K562 (cell line): ENCODE results near the gene HAPSTR1. TPM values are rescaled to one million over a fixed set of nuclear protein-coding genes. Genes with fewer than 3 reads are reported as not detected.
A peak's percentile ranks its signal among the peaks of the same experiment; 100 is the strongest.

Experiments
- BRCA1 ChIP-seq, 2 experiments: fragments of 450-650 bp in 1 of 2; sonication (generic) in 1 of 2; formaldehyde crosslinking in 1 of 2; IDR thresholded peaks; 2 replicates each; pipeline versions ENCODE4 v1.5.0 to v1.6.1; 2017 to 2020; ENCODE audit warnings: mild to moderate bottlenecking in 1 of 2, missing genetic modification reagents in 1 of 2
- CBFB ChIP-seq: sonication (generic); formaldehyde crosslinking; IDR thresholded peaks from 2 replicates; pipeline ENCODE4 v1.4.0; 2020; ENCODE audit warnings: mild to moderate bottlenecking, missing genetic modification reagents
- E2F4 ChIP-seq: sonication (generic); formaldehyde crosslinking; IDR thresholded peaks from 2 replicates; pipeline ENCODE4 v1.8.0; 2022; ENCODE audit warnings: mild to moderate bottlenecking, low read depth, missing genetic modification reagents
- FOS ChIP-seq: IDR thresholded peaks from 3 replicates; pipeline ENCODE4 v1.6.1; 2011; ENCODE audit not compliant: insufficient read length; ENCODE audit errors: extremely low read depth
- FOSL1 ChIP-seq: fragments of 200-800 bp; sonication (Bioruptor generic); conservative IDR thresholded peaks from 2 replicates; pipeline ENCODE4 v1.6.1; 2016; ENCODE audit warnings: missing genetic modification characterization, missing compliant biosample characterization
- FOXA3 ChIP-seq, 2 experiments: fragments of 450-650 bp in 1 of 2; sonication (generic) in 1 of 2; formaldehyde crosslinking; IDR thresholded peaks in 1 of 2; conservative IDR thresholded peaks in 1 of 2; 2 replicates each; pipeline versions ENCODE4 v1.4.0 to v1.8.0; 2020 to 2022; ENCODE audit warnings: mild to moderate bottlenecking in 2 of 2, missing genetic modification reagents in 1 of 2
- GMEB1 ChIP-seq: fragments of 250-450 bp; sonication (Bioruptor Pico); IDR thresholded peaks from 2 replicates; pipeline ENCODE4 v1.4.0; 2020; ENCODE audit warnings: mild to moderate bottlenecking
- NFE2 ChIP-seq: IDR thresholded peaks from 2 replicates; pipeline ENCODE4 v1.6.1; 2014; ENCODE audit warnings: antibody characterized with exemption, low read depth
- OTX1 ChIP-seq: fragments of 450-650 bp; formaldehyde crosslinking; IDR thresholded peaks from 2 replicates; pipeline ENCODE4 v1.4.0; 2022; ENCODE audit warnings: mild to moderate bottlenecking
- PTTG1 ChIP-seq: fragments of 450-650 bp; IDR thresholded peaks from 2 replicates; pipeline ENCODE4 v1.6.1; 2016; ENCODE audit warnings: low read depth, mild to moderate bottlenecking, missing genetic modification characterization, missing compliant biosample characterization
- ZBTB2 ChIP-seq: fragments of 450-650 bp; IDR thresholded peaks from 2 replicates; pipeline ENCODE4 v1.6.1; 2016; ENCODE audit warnings: antibody characterized with exemption
- ZNF232 ChIP-seq: sonication (generic); formaldehyde crosslinking; IDR thresholded peaks from 2 replicates; pipeline ENCODE4 v1.8.0; 2022; ENCODE audit warnings: mild to moderate bottlenecking, missing genetic modification reagents
- polyA plus RNA-seq, 8 experiments: library from polyadenylated mRNA; depleted of rRNA in 4 of 8; stranded (reverse) in 5 of 8; unstranded in 3 of 8; fragments of >200 nt; fragmentation: Nextera tagmentation in 2 of 8; fragmentation: Illumina TruSeq in 1 of 8; extraction: Ambion mirVana in 2 of 8; extraction: Trizol in 1 of 8; gene quantifications; 2 replicates each; pipeline versions ENCODE4 v1.2.1 to v1.2.3, GENCODE V29; 2011 to 2014; ENCODE audit warnings: inconsistent platforms in 1 of 8, missing spikeins in 1 of 8
- total RNA-seq, 7 experiments: library from RNA; depleted of rRNA in 6 of 7; stranded (reverse); fragments of >200 nt in 6 of 7; fragmentation: Illumina TruSeq in 2 of 7; extraction: Trizol in 2 of 7; gene quantifications; 2 replicates each; pipeline versions ENCODE4 v1.2.1 to v1.2.3, GENCODE V29; 2011 to 2021; ENCODE audit warnings: low replicate concordance in 1 of 7

Gene HAPSTR1
- total and polyA plus RNA-seq, 9 of the 15 experiments (the other 6 are each of a cell fraction or from before 2014, with no cell fraction given) = 10.8 to 67.9 (median 36.5) TPM

GRCh38 chr16:9077091-9077809, 14.2 kb upstream of the HAPSTR1 start (continued):
- TF ChIP-seq E2F4 (CRISPR knock-in tag) = no peak
- TF ChIP-seq CBFB (CRISPR knock-in tag) = no peak
- TF ChIP-seq FOXA3 (CRISPR knock-in tag; conservative IDR thresholded peaks at IDR 0.05 in 1 of 2, IDR thresholded peaks at IDR 0.05 in 1 of 2) = 0 out of 4 replicates have a peak, but pooled peaks of 1 of the 2 experiments have one; percentile 36
- TF ChIP-seq PTTG1 (tag) = 0 out of 2 replicates have a peak, but pooled peaks have one; percentile 38
- 0 out of 2 replicates have a peak, but pooled peaks have one; percentile 18 for TF ChIP-seq GMEB1 (CRISPR knock-in tag)
- TF ChIP-seq ZNF232 (CRISPR knock-in tag) = no peak
- TF ChIP-seq FOS = no peak
- peak; percentile 70 for TF ChIP-seq NFE2
- TF ChIP-seq ZBTB2 = 0 out of 2 replicates have a peak, but pooled peaks have one; percentile 19
- no peak for TF ChIP-seq BRCA1 (IDR thresholded peaks at IDR 0.05)
- TF ChIP-seq BRCA1 (CRISPR knock-in tag; IDR thresholded peaks at IDR 0.05) = no peak
- 0 out of 2 replicates have a peak, but pooled peaks have one; percentile 7 for TF ChIP-seq OTX1
- 0 out of 2 replicates have a peak, but pooled peaks have one; percentile 7 for TF ChIP-seq FOSL1 (tag)
